ENCODE results near the gene GARIN5B. TPM values are rescaled to one million over a fixed set of nuclear protein-coding genes. Genes with fewer than 3 reads are reported as not detected.

The GARIN5B gene
- total and polyA plus RNA-seq, 2 of the 8 experiments (the other 6 are each of a cell fraction or from before 2014, with no cell fraction given), result 0.03 TPM; not detected in 1

GRCh38 chr19:55373306-55373992 is 10.4 kb upstream of the GARIN5B start:
- H3K4me2 ChIP-seq (ENCODE audit: insufficient read depth in 1 of 2, low read depth in 2 of 2, low read length in 2 of 2), result peak overlapping the region; percentile 39 to 56; a peak in 2 of 4 replicates
- H3K79me2 ChIP-seq (ENCODE audit: control insufficient read depth in 1 of 2, insufficient read depth in 2 of 2, low read length in 2 of 2), result no peaks in the 10 kb centered on the region
- H3K4me1 ChIP-seq (replicated peaks in 1 of 4; ENCODE audit: control insufficient read depth in 3 of 4, insufficient read depth in 4 of 4, low read length in 3 of 4), result peaks cover 5 to 54% (median 43%) of the 10 kb centered on the region in 4 experiments
- FAIRE-seq (no peak), DNase-seq (ENCODE audit: low read depth in 1 of 2, low spot score in 2 of 2) (no peak)
- H3K4me3 ChIP-seq (ENCODE audit: extremely low read depth in 1 of 4, insufficient read depth in 2 of 4, low read depth in 3 of 4, low read length in 4 of 4), result peak overlapping the region in 2 of 4 experiments; percentile 10 to 42; a peak in 3 of 8 replicates
- peaks cover 16 to 51% (median 41%) of the 10 kb centered on the region in 4 experiments for H3K27me3 ChIP-seq (replicated peaks in 1 of 4; ENCODE audit: control insufficient read depth in 3 of 4, extremely low read depth in 1 of 4, insufficient read depth in 3 of 4, low read length in 3 of 4)
- CTCF ChIA-PET (ENCODE audit: partially characterized antibody), result interaction anchor here (0.6 to 1.2 kb wide), 2 partner anchors 82 to 197 kb away, joined by 3 read pairs; no protein-coding TSS in a partner anchor
- no peak overlapping the region for H2BK20ac ChIP-seq (ENCODE audit: low read length)
- POLR2A ChIA-PET (ENCODE audit: partially characterized antibody), result interaction anchor here (0.6 to 7.1 kb wide), 14 partner anchors 8 to 72 kb away, joined by 3 to 58 read pairs (median 4); partner anchors contain the start of genes KMT5C, RPL28, TMEM238 and UBE2S
- no peak overlapping the region for H3K4ac ChIP-seq (replicated peaks; ENCODE audit: insufficient read length, low read depth, low read length)
- H2BK15ac ChIP-seq (ENCODE audit: low read length), result no peak overlapping the region
- no peak overlapping the region for H2AFZ ChIP-seq (ENCODE audit: low read length)
- H3K9me3 ChIP-seq (ENCODE audit: insufficient read depth in 2 of 2, low read depth in 1 of 2, low read length in 1 of 2), result no peaks in the 10 kb centered on the region
- H3K9ac ChIP-seq (replicated peaks in 1 of 4; ENCODE audit: extremely low read depth in 1 of 4, low read depth in 3 of 4, low read length in 3 of 4), result no peak overlapping the region
- H4K20me1 ChIP-seq (replicated peaks in 1 of 2; ENCODE audit: control insufficient read depth in 1 of 2, insufficient read depth in 2 of 2, low read length in 2 of 2), result no peaks in the 10 kb centered on the region
- peak overlapping the region; percentile 39; the same call in 1 of the 2 replicates for H2BK12ac ChIP-seq (ENCODE audit: low read depth, low read length)
- H3K23me2 ChIP-seq (ENCODE audit: low read depth, low read length), result peaks cover 25% of the 10 kb centered on the region
- H3K79me1 ChIP-seq (ENCODE audit: low read depth, low read length), result no peaks in the 10 kb centered on the region
- H4K91ac ChIP-seq (replicated peaks; ENCODE audit: insufficient read length, low read length), result peak overlapping the region; percentile 25
- H4K8ac ChIP-seq (ENCODE audit: extremely low read depth, insufficient read depth, low read length), result no peak overlapping the region
- H4K5ac ChIP-seq (ENCODE audit: insufficient read length, low read depth, low read length), result no peak overlapping the region
- no peaks in the 10 kb centered on the region for H3K36me3 ChIP-seq (ENCODE audit: control insufficient read depth in 2 of 4, insufficient read depth in 4 of 4, low read length in 3 of 4)
- no peak overlapping the region for H3K14ac ChIP-seq (ENCODE audit: insufficient read length)
- peak overlapping the region; percentile 52; the same call in 1 of the 2 replicates for H2BK5ac ChIP-seq (ENCODE audit: low read depth, low read length)
- H3K27ac ChIP-seq (ENCODE audit: low read depth, low read length), result no peak overlapping the region
- H3K18ac ChIP-seq (ENCODE audit: extremely low read depth, low read length), result peak overlapping the region; percentile 71; the same call in 1 of the 2 replicates
- H3K23ac ChIP-seq (ENCODE audit: insufficient read length), result no peak overlapping the region
- WGBS, 2 experiments (ENCODE audit: extremely low coverage in 1 of 2, insufficient coverage in 1 of 2, insufficient read length in 1 of 2, insufficient replicate concordance in 2 of 2, low coverage in 1 of 2, low lambda C conversion rate in 2 of 2, missing lambda C conversion rate in 1 of 2), result 43% methylated on average over 6 of the region's 9 CpGs; no CpG with 5 or more reads in 1 of the 2 experiments
- H3K56ac ChIP-seq (replicated peaks; ENCODE audit: insufficient read length, low read depth, low read length), result no peak overlapping the region
- H2BK120ac ChIP-seq (replicated peaks; ENCODE audit: low read depth, low read length), result no peak overlapping the region
- H2AK5ac ChIP-seq (ENCODE audit: low read depth, low read length), result no peak overlapping the region
- TF ChIP-seq KDM1A (IDR thresholded peaks at IDR 0.05; ENCODE audit: borderline replicate concordance, low read length) (no peak), MAFK (IDR thresholded peaks at IDR 0.05; ENCODE audit: low read depth, low read length) (no peak), FOSL1 (IDR thresholded peaks at IDR 0.05; ENCODE audit: insufficient read depth, low read depth, low read length) (no peak), EZH2 (IDR thresholded peaks at IDR 0.05; ENCODE audit: low read depth, low read length, severe bottlenecking) (peak; percentile 27), E2F6 (IDR thresholded peaks at IDR 0.05) (no peak), GTF2F1 (IDR thresholded peaks at IDR 0.05; ENCODE audit: borderline replicate concordance, low read depth, low read length) (no peak)

Measured in H1 (cell line).